ENCODE measurements around the gene EIF4G3. TPM values are rescaled to one million over a fixed set of nuclear protein-coding genes. Genes with fewer than 3 reads are reported as not detected.
"Not testable (repeated sequence)": the region's sequence is repeated elsewhere in the genome, so short reads cannot be mapped to it uniquely, and the experiment has no call there.

EIF4G3 gene
- polyA plus RNA-seq, 1 donor (not counting 4 experiments of a cell fraction or from before 2014, with no cell fraction given) = 44.6 TPM

DNA sequence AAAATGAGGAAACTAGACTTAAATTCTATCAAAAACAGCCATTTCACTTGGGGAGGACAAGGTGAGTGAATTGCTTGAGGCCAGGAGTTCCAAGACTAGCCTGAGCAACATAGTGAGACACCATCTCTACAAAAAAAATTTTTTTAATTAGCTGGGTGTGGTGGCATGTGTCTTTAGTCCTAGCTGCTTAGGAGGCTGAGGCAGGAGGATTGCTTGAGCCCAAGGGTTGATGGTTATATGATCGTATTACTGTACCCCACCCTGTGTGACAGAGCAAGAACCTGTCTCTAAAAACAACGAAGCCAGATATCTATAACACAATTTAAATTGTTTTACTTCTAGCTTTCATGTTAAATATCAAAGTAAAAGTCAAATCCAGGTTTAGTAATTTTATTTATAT is 263.5 kb downstream of the EIF4G3 start:
- H3K9ac ChIP-seq (ENCODE audit: control insufficient read depth, extremely low read depth, insufficient read depth, low read length) = no peak overlapping the region
- no peaks in the 10 kb centered on the region for H3K79me2 ChIP-seq (ENCODE audit: control insufficient read depth, insufficient read depth, low read length)
- no peak overlapping the region for H2AFZ ChIP-seq (ENCODE audit: control insufficient read depth, low read length)
- no peaks in the 10 kb centered on the region for H3K9me3 ChIP-seq (ENCODE audit: control insufficient read depth, low read depth, low read length)
- no peak for FAIRE-seq
- no peak overlapping the region for H3K4me2 ChIP-seq (ENCODE audit: control insufficient read depth, extremely low read depth, insufficient read depth, low read depth, low read length)
- H3K9me1 ChIP-seq (ENCODE audit: control insufficient read depth, extremely low read depth, insufficient read depth, low read length) = no peaks in the 10 kb centered on the region
- no peaks in the 10 kb centered on the region for H3K4me1 ChIP-seq (ENCODE audit: control insufficient read depth, extremely low read depth, insufficient read depth, low read length)
- no peaks in the 10 kb centered on the region for H3K36me3 ChIP-seq (ENCODE audit: control insufficient read depth in 2 of 2, extremely low read depth in 1 of 2, insufficient read depth in 2 of 2, low read length in 2 of 2)
- TF ChIP-seq EZH2 (IDR thresholded peaks at IDR 0.05; ENCODE audit: low read length) = no peak
- TF ChIP-seq, protein P1, sequence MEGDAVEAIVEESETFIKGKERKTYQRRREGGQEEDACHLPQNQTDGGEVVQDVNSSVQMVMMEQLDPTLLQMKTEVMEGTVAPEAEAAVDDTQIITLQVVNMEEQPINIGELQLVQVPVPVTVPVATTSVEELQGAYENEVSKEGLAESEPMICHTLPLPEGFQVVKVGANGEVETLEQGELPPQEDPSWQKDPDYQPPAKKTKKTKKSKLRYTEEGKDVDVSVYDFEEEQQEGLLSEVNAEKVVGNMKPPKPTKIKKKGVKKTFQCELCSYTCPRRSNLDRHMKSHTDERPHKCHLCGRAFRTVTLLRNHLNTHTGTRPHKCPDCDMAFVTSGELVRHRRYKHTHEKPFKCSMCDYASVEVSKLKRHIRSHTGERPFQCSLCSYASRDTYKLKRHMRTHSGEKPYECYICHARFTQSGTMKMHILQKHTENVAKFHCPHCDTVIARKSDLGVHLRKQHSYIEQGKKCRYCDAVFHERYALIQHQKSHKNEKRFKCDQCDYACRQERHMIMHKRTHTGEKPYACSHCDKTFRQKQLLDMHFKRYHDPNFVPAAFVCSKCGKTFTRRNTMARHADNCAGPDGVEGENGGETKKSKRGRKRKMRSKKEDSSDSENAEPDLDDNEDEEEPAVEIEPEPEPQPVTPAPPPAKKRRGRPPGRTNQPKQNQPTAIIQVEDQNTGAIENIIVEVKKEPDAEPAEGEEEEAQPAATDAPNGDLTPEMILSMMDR (optimal IDR thresholded peaks at IDR 0.05 in 1 of 3, IDR thresholded peaks at IDR 0.05 in 1 of 3, conservative IDR thresholded peaks at IDR 0.05 in 1 of 3; ENCODE audit: extremely low read depth in 1 of 3, insufficient read depth in 2 of 3, low read length in 3 of 3) = no peak
- no peak overlapping the region for H3K4me3 ChIP-seq (ENCODE audit: control insufficient read depth in 2 of 3, extremely low read depth in 1 of 3, insufficient read depth in 2 of 3, low read depth in 1 of 3, low read length in 3 of 3)
- dilution Hi-C loops (cut with MboI; ENCODE audit: extremely low pct_ligation_motif_present, low sequenced_read_pairs) = no loop called here
- DNase-seq (ENCODE audit: low read depth, low spot score) = no peak
- no peaks in the 10 kb centered on the region for H4K20me1 ChIP-seq (ENCODE audit: control insufficient read depth, extremely low read depth, insufficient read depth, low read length)
- no peaks in the 10 kb centered on the region for H3K27me3 ChIP-seq (ENCODE audit: control insufficient read depth, extremely low read depth, insufficient read depth, low read length)
- H3K27ac ChIP-seq (ENCODE audit: control insufficient read depth, insufficient read depth, low read length) = no peak overlapping the region

DNA sequence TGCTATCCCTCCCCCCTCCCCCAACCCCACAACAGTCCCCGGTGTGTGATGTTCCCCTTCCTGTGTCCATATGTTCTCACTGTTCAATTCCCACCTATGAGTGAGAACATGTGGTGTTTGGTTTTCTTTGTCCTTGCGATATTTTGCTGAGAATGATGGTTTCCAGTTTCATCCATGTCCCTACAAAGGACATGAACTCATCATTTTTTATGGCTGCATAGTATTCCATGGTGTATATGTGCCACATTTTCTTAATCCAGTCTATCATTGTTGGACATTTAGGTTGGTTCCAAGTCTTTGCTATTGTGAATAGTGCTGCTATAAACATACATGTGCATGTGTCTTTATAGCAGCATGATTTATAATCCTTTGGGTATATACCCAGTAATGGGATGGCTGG is 269.2 kb downstream of the EIF4G3 start:
- dilution Hi-C loops (cut with MboI; ENCODE audit: extremely low pct_ligation_motif_present, low sequenced_read_pairs); H3K4me1 ChIP-seq (ENCODE audit: control insufficient read depth, extremely low read depth, insufficient read depth, low read length); H3K27me3 ChIP-seq (ENCODE audit: control insufficient read depth, extremely low read depth, insufficient read depth, low read length): not testable (repeated sequence)

DNA sequence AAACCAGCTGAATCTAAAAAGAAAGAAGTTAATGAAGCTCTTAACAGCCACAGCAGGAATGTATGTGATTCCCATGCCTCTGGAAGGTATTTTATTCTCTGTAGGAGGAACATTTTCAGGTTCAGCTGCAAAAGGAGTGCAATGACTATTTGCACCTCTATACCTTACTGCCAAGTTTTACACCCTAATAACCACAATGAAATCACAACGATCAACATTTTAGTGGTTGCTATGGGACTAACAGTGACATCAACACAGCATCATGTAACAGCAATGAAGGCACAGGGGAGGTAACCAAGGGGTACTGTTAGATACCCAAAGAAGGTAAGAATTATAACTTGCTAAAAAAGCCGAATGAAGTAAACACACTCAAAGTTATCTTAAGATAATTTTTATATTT is 273.3 kb downstream of the EIF4G3 start:
- FAIRE-seq (no peak), DNase-seq (ENCODE audit: low read depth, low spot score) (no peak)
- no peak overlapping the region for H3K4me3 ChIP-seq (ENCODE audit: control insufficient read depth in 2 of 3, extremely low read depth in 1 of 3, insufficient read depth in 2 of 3, low read depth in 1 of 3, low read length in 3 of 3)
- H3K9me3 ChIP-seq (ENCODE audit: control insufficient read depth, low read depth, low read length) = no peaks in the 10 kb centered on the region
- H3K9me1 ChIP-seq (ENCODE audit: control insufficient read depth, extremely low read depth, insufficient read depth, low read length) = no peaks in the 10 kb centered on the region
- H3K4me2 ChIP-seq (ENCODE audit: control insufficient read depth, extremely low read depth, insufficient read depth, low read depth, low read length) = no peak overlapping the region
- H3K4me1 ChIP-seq (ENCODE audit: control insufficient read depth, extremely low read depth, insufficient read depth, low read length) = no peaks in the 10 kb centered on the region
- no peaks in the 10 kb centered on the region for H3K27me3 ChIP-seq (ENCODE audit: control insufficient read depth, extremely low read depth, insufficient read depth, low read length)
- no peaks in the 10 kb centered on the region for H3K79me2 ChIP-seq (ENCODE audit: control insufficient read depth, insufficient read depth, low read length)
- no peak overlapping the region for H3K9ac ChIP-seq (ENCODE audit: control insufficient read depth, extremely low read depth, insufficient read depth, low read length)
- H3K36me3 ChIP-seq (ENCODE audit: control insufficient read depth in 2 of 2, extremely low read depth in 1 of 2, insufficient read depth in 2 of 2, low read length in 2 of 2) = peaks cover 2 to 8% of the 10 kb centered on the region in 2 experiments
- dilution Hi-C loops (cut with MboI; ENCODE audit: extremely low pct_ligation_motif_present, low sequenced_read_pairs) = no loop called here
- no peaks in the 10 kb centered on the region for H4K20me1 ChIP-seq (ENCODE audit: control insufficient read depth, extremely low read depth, insufficient read depth, low read length)
- no peak overlapping the region for H2AFZ ChIP-seq (ENCODE audit: control insufficient read depth, low read length)
- no peak for TF ChIP-seq EZH2 (IDR thresholded peaks at IDR 0.05; ENCODE audit: low read length)
- TF ChIP-seq, protein P1 (optimal IDR thresholded peaks at IDR 0.05 in 1 of 3, IDR thresholded peaks at IDR 0.05 in 1 of 3, conservative IDR thresholded peaks at IDR 0.05 in 1 of 3; ENCODE audit: extremely low read depth in 1 of 3, insufficient read depth in 2 of 3, low read length in 3 of 3) = no peak
- no peak overlapping the region for H3K27ac ChIP-seq (ENCODE audit: control insufficient read depth, insufficient read depth, low read length)

More for the DNA sequence above, 269.2 kb downstream of the EIF4G3 start:
- not testable (repeated sequence) for H3K36me3 ChIP-seq (ENCODE audit: control insufficient read depth in 2 of 2, extremely low read depth in 1 of 2, insufficient read depth in 2 of 2, low read length in 2 of 2); H3K27ac ChIP-seq (ENCODE audit: control insufficient read depth, insufficient read depth, low read length); FAIRE-seq; H3K4me2 ChIP-seq (ENCODE audit: control insufficient read depth, extremely low read depth, insufficient read depth, low read depth, low read length); H3K9me3 ChIP-seq (ENCODE audit: control insufficient read depth, low read depth, low read length); H3K4me3 ChIP-seq (ENCODE audit: control insufficient read depth in 2 of 3, extremely low read depth in 1 of 3, insufficient read depth in 2 of 3, low read depth in 1 of 3, low read length in 3 of 3); H3K9ac ChIP-seq (ENCODE audit: control insufficient read depth, extremely low read depth, insufficient read depth, low read length); H4K20me1 ChIP-seq (ENCODE audit: control insufficient read depth, extremely low read depth, insufficient read depth, low read length); H2AFZ ChIP-seq (ENCODE audit: control insufficient read depth, low read length); H3K9me1 ChIP-seq (ENCODE audit: control insufficient read depth, extremely low read depth, insufficient read depth, low read length); H3K79me2 ChIP-seq (ENCODE audit: control insufficient read depth, insufficient read depth, low read length); DNase-seq (ENCODE audit: low read depth, low spot score)
